Subcutaneous adipose tissue (tissue), 4 donors: ENCODE data around the gene MRPL55. TPM values are rescaled to one million over a fixed set of nuclear protein-coding genes. Genes with fewer than 3 reads are reported as not detected.

Source experiments
- CTCF ChIP-seq: fragments of 450-650 bp; IDR thresholded peaks from one replicate; pipeline ENCODE4 v1.5.1; 2016; ENCODE audit warnings: low read depth, mild to moderate bottlenecking, control low read depth, antibody characterized with exemption, moderate library complexity
- total RNA-seq, 4 donors: library from RNA; depleted of rRNA; stranded (reverse); fragments of >200 nt; gene quantifications; one replicate each; pipeline ENCODE4 v1.1.0, GENCODE V29; 2016

MRPL55 gene
- total RNA-seq, 4 donors from 2014 or later, result 45.3 to 102 (median 49.9) TPM

- no peak for TF ChIP-seq CTCF
These were observed 5.7 kb upstream of the MRPL55 start for GRCh38 chr1:228114827-228115226.

DNA sequence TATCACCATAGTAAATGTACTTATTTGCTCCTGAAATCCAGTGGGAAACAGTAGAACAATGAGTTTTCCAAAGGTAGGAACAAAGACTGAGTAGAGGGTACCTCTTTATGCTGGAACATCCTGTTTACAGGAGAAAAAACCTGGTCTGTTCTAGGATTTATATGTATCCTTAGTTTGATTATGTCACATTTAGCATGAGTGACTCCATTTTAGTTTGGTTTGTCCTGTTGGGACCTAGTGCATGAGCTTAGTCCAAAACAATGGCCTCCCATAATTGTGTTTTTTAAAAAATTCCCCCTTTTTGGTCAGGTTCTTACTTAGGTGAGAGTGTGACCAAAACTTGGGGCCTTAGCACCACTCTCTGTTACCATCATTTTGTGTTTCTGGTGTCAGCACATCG lies 3.5 kb upstream of the MRPL55 start:
- TF ChIP-seq CTCF, result no peak

DNA sequence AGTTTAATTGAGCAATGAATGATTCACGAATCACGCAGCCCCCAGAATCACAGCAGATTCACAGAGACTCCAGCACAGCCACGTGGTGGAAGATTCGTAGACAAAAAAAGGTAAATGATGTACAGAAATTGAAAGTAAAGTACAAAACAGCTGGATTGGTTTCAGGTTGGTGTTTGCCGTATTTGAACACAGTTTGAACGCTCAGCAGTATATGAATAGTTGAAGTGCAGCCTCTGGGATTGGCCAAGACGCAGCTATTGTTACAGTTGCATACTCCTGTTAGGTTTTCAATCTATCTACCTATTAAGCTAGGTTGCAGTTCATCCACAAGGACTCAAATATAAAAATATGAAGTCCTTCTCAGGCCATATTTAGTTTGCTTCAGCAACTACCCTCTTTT lies 3.1 kb upstream of the MRPL55 start:
- no peak for TF ChIP-seq CTCF

GRCh38 chr1:228110556-228110955 lies 1.5 kb upstream of the MRPL55 start:
- TF ChIP-seq CTCF, result no peak

DNA sequence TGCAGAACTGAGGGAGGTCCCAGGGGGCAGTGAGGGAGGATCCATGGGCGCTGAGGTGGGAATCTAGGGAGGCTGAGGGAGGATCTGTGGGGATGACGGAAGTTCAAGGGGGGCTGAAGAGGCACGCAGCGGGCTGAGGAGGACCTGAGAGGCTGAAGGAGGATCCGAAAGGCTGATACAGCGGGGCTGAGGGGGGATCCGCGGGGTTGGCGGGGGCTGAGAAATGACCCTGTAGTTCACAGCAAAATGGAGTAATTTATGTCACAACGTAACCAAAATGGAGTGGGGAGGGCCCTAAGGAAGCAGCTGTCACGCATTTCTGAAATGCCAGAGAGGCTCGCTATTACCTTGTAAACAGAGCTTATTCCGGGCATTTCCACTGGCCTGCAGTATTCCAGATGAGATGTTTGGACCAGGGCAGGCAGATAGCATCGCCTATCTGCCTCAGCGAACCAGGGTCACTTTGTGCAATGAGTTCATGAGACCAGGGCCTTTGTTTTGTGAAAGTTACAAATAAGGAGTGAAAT lies 926 bp upstream of the MRPL55 start:
- TF ChIP-seq CTCF, result no peak

- TF ChIP-seq CTCF, result no peak
These were observed 392 bp downstream of the MRPL55 start for GRCh38 chr1:228108742-228109072.

GRCh38 chr1:228108055-228108690 lies 926 bp downstream of the MRPL55 start:
- TF ChIP-seq CTCF, result no peak
